DMS114 treated with DMSO at 0.1 percent for 48 hours (cell line): ENCODE results near the gene HIRIP3.

Experiments used
- DNase-seq: peaks from one replicate; lab custom pipeline; 2025; ENCODE audit not compliant: unreplicated experiment; lab: John Stamatoyannopoulos, UW

The HIRIP3 gene

GRCh38 chr16:29999605-30000004 is 4.2 kb upstream of the HIRIP3 start:
- no peak for DNase-seq

GRCh38 chr16:29996766-29997250 is 1.4 kb upstream of the HIRIP3 start:
- no peak for DNase-seq

GRCh38 chr16:29995911-29996765 is 721 bp upstream of the HIRIP3 start, which contains the start of gene INO80E:
INO80E (plus strand) TSS chr16:29996241; CDS start chr16:29996311, 70 bp downstream.
- DNase-seq: peak; percentile 90

- DNase-seq: no peak
Measured at GRCh38 chr16:29994600-29995323, 655 bp downstream of the HIRIP3 start.

GRCh38 chr16:29993903-29994599 is 1.4 kb downstream of the HIRIP3 start:
- DNase-seq: no peak

GRCh38 chr16:29993191-29993902 is 2.1 kb downstream of the HIRIP3 start:
- no peak for DNase-seq

- DNase-seq: no peak
Measured at GRCh38 chr16:29992344-29992967, 3.0 kb downstream of the HIRIP3 start.

GRCh38 chr16:29991571-29991904 is 3.9 kb downstream of the HIRIP3 start:
- no peak for DNase-seq

GRCh38 chr16:29990883-29991570 is 4.4 kb downstream of the HIRIP3 start:
- no peak for DNase-seq

GRCh38 chr16:29990034-29990433 is 5.4 kb downstream of the HIRIP3 start:
- no peak for DNase-seq

- no peak for DNase-seq
Measured at GRCh38 chr16:29989111-29989858, 6.1 kb downstream of the HIRIP3 start.

- no peak for DNase-seq
Measured at GRCh38 chr16:29988346-29989075, 6.9 kb downstream of the HIRIP3 start.

- no peak for DNase-seq
Measured at GRCh38 chr16:29987371-29988085, 7.9 kb downstream of the HIRIP3 start.

GRCh38 chr16:29986931-29987330 is 8.5 kb downstream of the HIRIP3 start:
- DNase-seq: no peak

- no peak for DNase-seq
Measured at GRCh38 chr16:29986231-29986630, 9.2 kb downstream of the HIRIP3 start.

GRCh38 chr16:29985271-29985811 is 10.1 kb downstream of the HIRIP3 start:
- no peak for DNase-seq

GRCh38 chr16:29984764-29985147 is 10.7 kb downstream of the HIRIP3 start:
- no peak for DNase-seq
